Suppressor macrophage treated with lipopolysaccharide for 4 hours (primary cell): ENCODE measurements around the gene NR3C2.
A peak's percentile ranks its signal among the peaks of the same experiment; 100 is the strongest.
"Not testable (repeated sequence)": the region's sequence is repeated elsewhere in the genome, so short reads cannot be mapped to it uniquely, and the experiment has no call there.

ENCODE experiments used
- DNase-seq: peaks from one replicate; pipeline ENCODE4 v3.0.0-alpha.2; 2020

The NR3C2 gene

DNA sequence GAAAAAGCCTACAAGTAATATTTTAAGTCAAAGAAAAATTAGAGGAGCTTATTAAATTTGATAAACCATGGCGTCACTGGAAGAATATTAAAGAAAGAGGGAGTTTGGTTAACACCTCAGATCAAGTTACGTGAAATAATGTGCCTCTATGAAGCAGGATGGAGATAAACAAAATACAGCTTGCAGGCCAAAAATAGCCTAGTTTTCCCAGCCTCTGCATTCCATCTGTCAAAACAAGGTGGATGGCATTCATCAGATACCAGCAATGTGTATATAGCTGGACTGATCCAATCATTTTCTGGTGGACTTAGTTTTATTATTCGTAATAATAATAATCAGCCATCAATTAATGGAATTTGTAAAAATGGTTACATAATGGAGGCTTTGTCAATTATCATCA is 230.7 kb downstream of the NR3C2 start:
- DNase-seq, result no peak

DNA sequence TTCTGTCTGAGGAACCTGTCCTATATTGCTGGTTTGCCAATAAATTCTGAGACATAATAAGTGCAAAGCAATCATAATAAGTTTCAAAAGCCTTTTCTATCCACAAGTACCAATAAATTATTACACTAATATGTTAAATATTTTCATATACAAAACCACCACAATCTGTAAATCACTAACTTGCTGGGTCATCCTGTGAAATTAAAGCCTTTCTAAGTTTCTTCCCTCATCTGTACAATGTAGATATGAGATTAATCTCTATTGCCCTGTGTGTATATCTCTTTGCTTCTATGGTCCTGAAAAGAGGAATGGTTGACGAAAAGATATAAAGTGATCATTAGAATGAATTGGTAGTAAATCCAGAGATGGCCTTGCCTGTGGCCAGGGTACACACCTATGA is 231.6 kb downstream of the NR3C2 start:
- DNase-seq, result no peak

DNA sequence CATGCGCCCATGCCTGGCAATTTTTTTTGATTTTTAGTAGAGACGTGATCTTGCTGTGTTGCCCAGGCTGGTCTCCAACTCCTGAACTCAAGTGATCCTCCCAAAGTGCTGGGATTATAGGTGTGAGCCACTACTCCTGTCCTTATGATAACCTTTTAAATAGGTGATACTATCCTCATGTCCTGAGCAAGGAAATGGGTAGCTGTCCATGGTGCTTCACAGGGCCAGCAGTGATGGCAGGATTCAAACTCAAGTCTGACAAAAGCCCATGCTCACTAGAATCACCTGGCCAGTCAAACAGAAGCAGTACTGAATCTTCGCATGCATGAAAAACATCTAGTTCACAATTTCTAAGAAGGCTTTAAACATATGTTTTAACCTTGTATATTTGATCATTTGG is 235.1 kb downstream of the NR3C2 start:
- no peak for DNase-seq

DNA sequence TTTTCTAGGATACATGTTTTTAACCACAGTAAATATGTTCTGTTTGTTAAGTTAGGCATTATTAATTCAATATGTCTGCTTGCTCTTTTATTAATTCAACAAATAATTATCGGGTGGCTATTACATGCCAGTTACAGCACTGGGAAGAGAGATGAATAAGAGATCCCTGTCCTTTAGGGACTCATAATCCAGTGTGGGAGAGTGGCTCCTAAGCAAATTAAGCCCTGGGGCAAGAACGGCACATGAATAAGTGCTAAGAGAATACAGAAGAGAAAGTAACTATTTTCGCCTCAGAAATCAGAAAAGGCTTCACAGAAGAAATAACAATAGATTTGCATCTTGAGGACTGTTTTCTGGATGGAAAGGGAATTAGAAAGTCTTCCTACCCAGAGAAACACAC is 236.7 kb downstream of the NR3C2 start:
- no peak for DNase-seq

DNA sequence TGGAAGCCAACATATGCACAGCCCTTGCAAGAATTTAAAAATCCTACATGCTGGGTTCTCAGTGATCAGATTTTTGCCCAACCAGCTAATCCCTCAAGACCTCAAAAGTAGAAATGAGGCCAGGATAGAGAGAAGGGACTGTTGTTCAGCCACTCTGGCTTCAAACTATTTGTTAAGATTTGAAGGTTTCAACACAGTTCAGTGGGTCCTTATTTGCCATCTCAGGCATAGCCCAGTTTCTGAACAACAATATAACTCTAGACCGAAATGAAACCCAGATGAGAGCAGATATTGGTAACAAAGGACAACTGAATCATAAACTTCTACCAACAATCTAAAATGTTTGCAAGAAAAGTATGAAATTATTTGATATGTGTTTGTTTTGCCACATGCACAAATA is 237.3 kb downstream of the NR3C2 start:
- no peak for DNase-seq

DNA sequence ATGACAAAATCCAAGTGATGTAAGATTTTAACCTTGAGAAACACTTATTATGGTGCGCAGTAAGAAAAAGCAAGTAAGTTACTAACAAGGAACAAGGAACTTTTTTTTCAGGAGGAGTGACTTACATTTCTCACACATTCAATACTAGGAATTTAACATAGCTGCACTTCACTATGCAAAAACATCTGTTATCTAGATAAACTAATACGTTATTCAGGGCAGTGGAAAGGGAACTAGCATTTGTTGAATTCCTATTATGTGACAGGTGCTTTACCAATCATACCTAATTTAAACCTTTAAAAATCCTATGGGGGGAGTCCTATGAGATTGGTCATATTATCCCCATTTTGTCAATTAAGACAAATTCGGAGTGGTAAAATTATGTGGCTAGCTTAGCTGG is 238.0 kb downstream of the NR3C2 start:
- no peak for DNase-seq

DNA sequence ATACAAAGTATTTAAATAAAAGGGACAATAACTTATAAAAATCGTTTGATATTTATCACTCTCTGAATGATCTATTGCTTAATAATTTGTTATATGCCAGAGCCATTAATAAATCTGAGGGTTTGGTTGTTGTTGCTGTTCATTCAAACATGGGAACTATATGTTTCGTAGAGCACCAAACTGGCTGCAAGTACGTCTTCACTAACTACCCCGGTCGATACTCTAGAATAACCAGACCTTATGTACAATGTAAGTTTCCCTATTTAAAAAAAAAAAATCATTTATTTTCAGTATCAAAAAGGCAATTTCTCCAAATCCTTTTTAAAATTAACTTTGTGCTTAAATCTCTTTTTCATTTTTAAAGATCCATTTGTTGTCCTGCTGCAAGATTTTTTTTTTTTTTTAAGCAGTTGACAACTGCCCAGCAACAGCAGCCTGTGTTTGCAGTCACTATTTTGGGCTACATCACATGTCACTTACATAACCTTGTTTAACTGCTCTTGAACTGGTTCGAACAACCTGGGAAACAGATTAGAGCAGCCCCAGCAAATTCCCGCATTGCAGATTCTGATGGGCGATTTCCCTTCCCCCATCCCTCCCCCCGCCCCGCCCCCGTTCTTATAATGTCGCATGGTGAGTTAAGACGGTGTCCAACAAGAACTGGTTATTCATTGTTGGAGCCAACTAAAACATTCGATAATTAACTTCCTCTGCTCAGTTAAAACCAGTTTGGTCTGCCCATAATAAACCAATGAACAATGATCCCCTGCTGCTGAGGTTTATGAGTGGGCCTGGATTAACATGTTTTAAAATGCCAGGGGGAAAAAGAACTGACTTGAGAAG is 238.9 kb downstream of the NR3C2 start:
- DNase-seq, result no peak

DNA sequence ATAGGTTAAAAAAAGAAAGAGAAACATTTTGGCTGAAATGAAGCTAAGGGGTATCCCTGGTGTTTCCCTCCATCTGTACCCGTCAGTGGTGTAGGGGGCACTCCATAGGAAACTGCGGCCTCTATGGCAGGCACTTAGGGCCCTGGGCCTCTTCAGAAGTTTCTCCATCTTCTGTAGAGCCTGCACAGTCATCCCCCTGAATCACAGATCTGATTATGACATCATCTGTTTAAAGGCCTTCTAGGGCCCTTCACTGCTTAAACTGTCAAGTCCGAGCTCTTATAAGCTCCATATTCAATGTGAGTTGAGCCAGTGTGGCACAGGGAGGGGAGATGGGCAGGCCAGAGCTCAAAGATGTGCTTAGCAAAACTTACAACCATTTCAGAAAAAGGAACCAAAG is 241.3 kb downstream of the NR3C2 start:
- no peak for DNase-seq

DNA sequence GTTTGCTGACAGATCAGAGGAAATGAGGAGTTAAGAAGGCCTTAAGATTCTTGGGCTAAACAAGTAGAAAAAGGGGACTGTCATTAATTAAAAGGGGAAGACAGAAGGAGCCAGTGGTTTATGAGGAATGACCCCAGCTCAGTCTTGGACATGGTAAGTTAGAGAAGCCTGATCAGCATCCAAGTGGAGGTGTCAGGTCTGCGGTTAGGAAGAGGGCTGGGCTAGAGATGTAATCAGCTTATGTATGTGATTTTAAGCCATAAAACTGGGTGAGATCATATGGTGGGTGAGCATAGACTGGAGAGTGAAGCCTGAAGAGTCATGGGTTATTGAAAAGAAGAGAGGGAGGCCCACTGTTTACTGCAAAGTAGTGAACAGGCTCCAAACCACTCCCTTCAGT is 246.1 kb downstream of the NR3C2 start:
- DNase-seq, result peak; percentile 2

DNA sequence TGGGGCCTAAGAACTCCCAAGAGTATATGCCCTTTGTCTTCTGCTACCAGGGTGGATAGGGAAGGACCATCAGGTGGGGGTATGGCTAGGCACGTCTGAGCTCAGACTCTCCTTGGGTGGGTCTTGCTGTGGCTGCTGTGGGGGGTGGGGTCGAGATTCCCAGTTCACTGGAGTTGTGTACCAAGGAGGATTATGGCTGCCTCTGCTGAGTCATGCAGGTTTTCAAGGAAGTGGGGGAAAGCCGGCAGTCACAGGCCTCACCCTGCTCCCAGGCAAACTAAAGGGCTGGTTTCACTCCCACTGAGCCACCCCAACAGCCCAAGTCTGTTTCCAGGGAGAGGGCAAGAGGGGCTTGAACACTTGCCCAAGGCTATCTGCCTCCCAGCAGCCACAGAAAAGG is 249.7 kb downstream of the NR3C2 start:
- DNase-seq, result no peak

DNA sequence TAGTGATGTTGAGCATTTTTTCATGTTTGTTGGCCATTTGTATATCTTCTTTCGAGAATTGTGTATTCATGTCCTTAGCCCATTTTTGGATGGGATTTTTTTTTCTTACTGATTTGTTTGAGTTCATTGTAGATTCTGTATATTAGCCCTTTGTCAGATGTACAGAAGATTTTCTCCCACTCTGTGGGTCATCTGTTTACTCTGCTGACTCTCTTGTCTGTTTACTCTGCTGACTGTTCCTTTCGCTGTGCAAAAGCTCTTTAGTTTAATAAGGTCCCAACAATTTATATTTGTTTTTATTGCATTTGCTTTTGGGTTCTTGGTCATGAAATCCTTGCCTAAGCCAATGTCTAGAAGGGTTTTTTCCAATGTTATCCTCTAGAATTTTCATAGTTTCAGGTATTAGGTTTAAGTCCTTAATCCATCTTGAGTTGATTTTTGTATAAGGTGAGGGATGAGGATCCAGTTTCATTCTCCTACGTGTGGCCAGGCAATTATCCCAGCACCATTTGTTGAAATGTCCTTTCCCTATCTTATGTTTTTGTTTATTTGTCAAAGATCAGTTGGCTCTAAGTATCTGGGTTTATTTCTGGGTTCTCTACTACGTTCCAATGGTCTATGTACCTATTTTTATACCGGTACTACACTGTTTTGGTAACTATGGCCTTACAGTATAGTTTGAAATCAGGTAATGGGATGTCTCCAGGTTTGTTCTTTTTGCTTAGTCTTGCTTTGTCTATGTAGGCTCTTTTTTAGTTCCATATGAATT is 254.6 kb downstream of the NR3C2 start:
- not testable (repeated sequence) for DNase-seq

DNA sequence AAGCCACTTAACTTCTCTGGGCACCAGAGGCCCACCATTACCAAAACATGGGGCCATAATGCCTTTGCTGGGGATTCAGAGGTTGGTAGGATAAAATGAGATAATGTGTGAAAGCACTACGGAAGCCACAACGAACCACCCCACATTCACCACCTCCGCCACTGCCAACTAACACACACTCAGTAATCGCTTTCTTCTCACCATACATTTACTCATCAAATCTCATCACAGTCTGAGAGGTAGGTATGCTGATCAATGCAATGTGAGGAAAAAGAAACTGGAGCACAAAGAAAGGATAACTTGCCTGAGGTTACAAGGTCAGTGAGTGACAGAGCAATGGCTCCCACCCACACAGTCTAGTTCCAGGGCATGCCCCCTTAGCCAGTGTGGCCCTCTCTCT is 257.3 kb downstream of the NR3C2 start:
- no peak for DNase-seq

DNA sequence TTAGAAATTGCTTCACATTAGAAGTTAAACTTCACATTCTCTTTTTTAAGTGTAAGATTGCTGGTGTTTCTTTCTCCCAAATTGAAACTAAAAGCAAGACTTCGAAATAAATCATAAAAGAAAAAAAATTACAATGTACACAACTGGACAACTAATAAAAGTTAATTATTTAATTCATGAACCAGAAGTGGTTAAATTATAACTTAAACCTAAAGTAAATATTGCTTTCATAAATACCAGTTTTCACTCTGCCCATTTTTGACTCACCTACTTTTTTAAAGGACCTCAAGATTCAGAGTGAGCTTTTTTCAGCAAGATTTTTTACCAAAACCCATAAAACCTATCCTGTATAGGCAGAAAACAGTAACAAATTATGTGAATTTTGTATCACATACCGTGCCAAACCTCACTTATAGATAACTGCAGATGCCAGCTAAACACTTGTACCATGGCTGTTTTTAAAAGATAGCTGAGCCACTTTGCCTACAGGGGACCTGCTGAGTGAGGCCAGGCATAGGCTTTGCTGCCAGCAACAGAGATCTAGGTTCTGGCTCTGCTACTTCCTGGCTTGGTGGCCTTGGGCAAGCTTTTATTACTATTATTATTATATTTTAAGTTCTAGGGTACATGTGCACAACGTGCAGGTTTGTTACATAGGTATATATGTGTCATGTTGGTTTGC is 259.8 kb downstream of the NR3C2 start:
- no peak for DNase-seq

DNA sequence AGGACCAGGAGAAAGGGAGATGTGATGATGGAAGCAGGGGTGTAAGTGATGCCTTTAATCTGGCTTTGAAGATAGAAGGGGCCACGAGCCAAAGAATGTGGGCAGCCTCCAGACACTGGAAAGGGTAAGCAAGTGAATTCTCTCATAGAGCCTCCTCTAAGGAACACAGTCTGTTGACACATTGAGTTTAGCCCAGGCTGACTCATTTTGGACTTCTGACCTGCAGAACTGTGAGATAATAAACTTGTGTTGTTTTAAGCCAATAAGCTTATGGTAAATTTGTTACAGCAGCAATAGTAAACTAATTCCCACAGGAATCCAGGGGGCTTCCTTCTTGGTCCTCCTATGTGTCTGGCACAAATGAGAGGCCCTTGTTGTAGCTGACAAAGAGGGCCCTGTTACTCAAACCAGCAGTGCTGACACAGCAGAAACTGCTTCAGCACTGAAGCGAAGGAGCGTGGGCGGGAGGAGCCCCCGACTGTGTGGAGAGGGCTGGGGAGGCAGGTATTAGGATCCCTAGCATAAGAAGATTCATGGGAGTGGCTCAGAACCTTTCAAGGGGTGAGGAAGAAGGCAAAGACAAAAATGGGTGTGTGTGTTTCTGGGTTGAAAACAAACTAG is 268.7 kb downstream of the NR3C2 start:
- no peak for DNase-seq

DNA sequence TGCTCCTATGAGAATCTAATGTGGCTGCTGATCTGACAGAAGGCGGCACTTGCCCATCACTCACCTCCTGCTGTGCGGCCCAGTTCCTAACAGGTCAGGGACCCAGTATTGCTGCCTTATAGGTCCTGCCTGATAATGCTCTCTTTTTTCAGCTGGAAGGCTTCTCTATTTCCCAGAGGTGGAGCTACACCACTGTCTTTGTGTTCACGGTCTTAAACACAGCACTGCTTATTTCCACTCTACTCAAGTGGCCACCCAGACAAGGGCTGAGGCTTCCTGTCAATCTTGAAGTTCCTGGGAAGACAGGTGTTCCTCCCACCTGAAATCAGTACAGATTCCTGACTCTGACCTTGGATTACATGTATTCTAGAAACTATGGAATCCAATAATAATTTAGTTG is 270.6 kb downstream of the NR3C2 start:
- no peak for DNase-seq

DNA sequence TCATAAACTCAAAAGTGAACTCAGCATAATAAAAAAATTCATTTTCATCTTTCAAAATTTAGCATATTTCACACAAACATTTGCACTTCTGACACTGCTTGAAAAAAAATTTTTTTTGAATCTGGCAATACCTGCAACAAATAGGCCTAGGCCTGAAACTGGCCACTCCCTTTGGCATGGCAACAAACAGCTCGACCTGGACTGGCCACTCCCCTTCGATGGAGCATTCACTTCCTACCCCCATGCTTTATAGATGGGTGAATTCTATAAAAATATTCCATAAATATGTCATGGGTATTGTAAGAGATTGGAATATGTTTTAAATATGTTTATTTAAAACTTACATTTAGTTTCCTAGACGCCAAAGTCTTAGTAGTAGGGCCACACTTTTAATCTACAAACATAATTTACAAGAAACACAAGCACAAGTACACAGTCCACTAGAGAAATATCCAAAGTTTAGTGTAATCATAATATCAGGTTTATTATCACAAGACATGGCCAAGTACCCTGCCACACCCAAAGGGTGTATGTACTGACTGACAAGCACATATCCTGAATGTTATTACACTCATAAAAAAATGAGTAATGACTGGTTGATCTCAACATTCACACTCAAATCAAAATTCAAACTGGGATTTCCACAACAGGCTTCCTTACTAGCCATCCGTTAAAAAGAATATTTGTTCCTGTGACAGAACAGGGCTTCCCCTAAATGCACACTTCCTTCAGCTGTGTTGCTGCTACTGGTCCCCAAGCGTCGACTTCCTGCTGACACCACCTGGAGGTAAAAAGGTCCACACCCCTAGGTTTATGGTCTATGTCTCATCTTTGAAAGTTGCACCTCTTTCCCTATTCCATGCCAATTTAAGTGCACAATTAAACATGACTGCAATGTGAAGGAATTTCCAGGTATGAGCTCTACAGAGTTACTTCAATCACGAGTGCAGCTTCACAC is 271.5 kb downstream of the NR3C2 start:
- no peak for DNase-seq

DNA sequence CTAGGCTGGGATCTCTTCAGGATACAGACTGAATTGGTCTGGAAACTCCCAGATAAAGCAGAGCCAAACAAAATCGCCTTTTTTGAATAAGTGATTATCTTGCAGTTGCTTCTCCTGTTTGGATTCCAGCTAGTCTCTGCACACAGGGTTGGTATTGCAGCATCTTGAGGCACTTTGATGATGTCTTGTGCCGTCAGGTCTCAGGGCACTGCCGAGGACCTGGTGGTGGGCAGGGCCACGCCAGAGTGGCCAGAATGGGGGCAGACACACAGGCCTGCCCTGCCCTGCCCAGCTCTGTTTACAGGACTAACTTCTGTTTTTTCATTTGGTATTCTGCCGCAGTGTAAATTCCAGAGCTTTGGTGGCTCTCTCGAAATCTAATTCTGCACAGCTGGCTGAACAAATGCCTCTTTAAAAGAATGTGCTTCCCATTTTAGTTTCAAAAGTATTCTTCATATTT is 276.1 kb downstream of the NR3C2 start:
- no peak for DNase-seq

DNA sequence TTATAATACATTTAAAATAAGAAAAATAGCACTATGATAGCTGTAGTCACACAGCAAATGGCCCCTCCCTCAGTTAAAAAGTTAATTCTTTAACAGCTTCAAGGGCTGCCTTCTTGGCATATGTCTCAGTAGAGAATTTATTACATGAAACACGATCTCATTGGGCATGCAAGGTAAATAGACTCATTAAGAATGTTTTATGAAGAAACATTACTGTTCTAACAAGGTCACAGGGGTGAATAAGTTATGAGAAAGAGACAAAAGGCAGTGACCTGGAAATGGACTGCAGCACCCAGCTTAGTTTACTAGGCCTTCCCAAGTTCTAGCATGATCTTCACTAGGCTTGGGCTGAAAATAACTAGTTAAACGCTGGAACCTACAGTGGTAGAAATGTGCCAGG is 277.7 kb downstream of the NR3C2 start:
- no peak for DNase-seq

DNA sequence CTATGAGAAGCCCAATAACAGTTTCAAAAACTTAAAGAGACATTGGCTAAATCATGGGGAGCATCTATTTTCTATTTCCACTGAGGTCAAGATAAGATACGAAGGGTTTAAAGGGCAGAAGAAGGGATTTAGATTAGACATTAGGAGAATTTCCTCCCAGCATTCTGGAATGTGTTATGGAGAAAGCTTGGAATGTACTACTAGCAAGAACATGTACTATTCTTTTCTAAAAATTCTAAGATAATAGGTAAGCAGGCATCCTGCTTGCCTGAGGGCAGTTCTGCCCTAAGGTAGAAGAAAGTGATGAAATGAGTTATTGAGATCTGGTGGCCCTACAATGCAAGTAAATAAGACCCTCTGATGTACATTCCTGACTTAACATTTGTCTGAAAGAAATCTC is 279.2 kb downstream of the NR3C2 start:
- no peak for DNase-seq

DNA sequence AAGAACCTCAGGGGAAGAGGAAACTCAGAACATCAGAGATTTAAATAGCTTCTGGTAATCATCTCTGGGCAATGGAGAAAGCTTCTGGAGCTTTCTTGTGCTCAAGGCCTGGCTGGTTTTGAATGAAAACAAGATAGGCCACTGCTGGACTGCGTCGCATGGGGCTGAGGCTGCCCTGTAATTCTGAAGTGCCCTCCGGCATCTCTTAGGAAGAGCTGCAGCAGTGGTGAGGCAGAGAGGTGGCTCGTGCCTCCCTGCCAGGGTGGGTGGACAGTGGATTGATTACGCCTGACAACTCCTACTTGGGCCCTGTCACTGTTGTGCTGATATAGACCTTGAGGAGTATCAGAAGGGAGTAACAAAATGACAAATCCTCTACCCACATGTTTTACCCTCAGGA is 279.7 kb downstream of the NR3C2 start:
- DNase-seq, result no peak

DNA sequence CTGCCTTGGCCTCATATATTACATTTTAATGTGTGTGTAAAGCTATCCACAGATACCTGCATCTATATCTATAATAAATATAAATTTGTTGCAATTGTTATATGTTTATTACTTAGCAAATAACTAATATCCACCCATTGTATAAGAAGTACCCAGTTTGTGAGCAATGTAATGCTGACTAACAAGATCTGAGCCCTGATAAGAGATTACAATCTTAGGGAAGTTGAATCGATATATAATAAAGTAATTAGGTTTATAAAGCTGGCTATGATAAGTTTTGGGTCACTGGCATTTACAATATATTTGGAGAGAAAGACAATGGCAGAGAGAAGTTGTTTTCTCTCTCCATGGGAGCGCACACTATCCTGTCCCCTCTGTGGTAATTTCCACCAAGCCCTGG is 280.6 kb downstream of the NR3C2 start:
- DNase-seq, result no peak

DNA sequence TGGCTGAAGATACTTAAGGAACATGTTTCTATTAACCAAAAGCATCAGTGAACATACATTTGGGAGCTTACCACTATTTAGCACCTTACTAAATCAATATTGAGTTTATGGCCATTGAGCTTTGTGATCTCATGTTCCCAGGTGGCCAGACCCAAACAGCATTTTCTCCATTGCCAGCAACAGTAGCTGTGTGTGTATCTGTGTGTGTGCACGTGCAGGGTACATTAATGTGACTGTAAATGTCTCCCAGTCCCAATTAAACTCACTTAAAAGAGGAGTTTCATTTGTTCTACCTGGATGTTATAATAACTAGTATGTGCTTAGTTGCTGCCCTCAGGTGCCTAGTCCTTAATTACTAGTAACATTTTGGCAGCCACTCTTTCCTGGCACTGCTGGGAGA is 282.4 kb downstream of the NR3C2 start:
- no peak for DNase-seq
